ENCODE data around the gene MRPL2. TPM values are rescaled to one million over a fixed set of nuclear protein-coding genes. Genes with fewer than 3 reads are reported as not detected.
"Not testable (repeated sequence)": the region's sequence is repeated elsewhere in the genome, so short reads cannot be mapped to it uniquely, and the experiment has no call there.

MRPL2 gene
- total RNA-seq, 1 experiment from 2014 or later = 110 TPM

- CTCF ChIA-PET = interaction anchor here (0.6 kb wide), 1 partner anchor 10 kb away, joined by 3 read pairs; the partner anchor contains the start of gene PTK7
- Histone ChIP-seq H4K20me1 (ENCODE audit: insufficient read depth) (no peaks in the 10 kb centered on the region), H3K4me3 (no peak overlapping the region), H3K4me2 (no peak overlapping the region), H3K9me2 (ENCODE audit: insufficient read depth) (no peaks in the 10 kb centered on the region), H2AFZ (no peak overlapping the region), H3K27me3 (ENCODE audit: insufficient read depth, low read depth) (no peaks in the 10 kb centered on the region), H3F3A (ENCODE audit: insufficient read depth, low read depth) (peaks cover 19% of the 10 kb centered on the region; the same call in 1 of the 2 replicates), H3K27ac (no peak overlapping the region), H3K79me2 (ENCODE audit: low read depth) (peaks cover 92% of the 10 kb centered on the region), H3K9me3 (ENCODE audit: insufficient read depth, low read depth) (no peaks in the 10 kb centered on the region), H3K4me1 (replicated peaks; ENCODE audit: insufficient read depth) (peaks cover 21% of the 10 kb centered on the region), H3K36me3 (ENCODE audit: low read depth) (no peaks in the 10 kb centered on the region)
- no peak for DNase-seq
- intact Hi-C loops (cut with micrococcal nuclease; ENCODE audit: unreplicated experiment) = no loop called here
- no TSS peak for BruUV-seq (replicated peaks)
- POLR2A ChIA-PET (ENCODE audit: unreplicated experiment) = interaction anchor here (0.6 kb wide), 1 partner anchor 10 kb away, joined by 4 read pairs; no protein-coding TSS in a partner anchor
- TF ChIP-seq CTCF (conservative IDR thresholded peaks at IDR 0.05) = no peak
- TF ChIP-seq EZH2 (IDR thresholded peaks at IDR 0.05; ENCODE audit: low read depth) = no peak
These were observed 26.9 kb upstream of the MRPL2 start for GRCh38 chr6:43086022-43086658.

DNA sequence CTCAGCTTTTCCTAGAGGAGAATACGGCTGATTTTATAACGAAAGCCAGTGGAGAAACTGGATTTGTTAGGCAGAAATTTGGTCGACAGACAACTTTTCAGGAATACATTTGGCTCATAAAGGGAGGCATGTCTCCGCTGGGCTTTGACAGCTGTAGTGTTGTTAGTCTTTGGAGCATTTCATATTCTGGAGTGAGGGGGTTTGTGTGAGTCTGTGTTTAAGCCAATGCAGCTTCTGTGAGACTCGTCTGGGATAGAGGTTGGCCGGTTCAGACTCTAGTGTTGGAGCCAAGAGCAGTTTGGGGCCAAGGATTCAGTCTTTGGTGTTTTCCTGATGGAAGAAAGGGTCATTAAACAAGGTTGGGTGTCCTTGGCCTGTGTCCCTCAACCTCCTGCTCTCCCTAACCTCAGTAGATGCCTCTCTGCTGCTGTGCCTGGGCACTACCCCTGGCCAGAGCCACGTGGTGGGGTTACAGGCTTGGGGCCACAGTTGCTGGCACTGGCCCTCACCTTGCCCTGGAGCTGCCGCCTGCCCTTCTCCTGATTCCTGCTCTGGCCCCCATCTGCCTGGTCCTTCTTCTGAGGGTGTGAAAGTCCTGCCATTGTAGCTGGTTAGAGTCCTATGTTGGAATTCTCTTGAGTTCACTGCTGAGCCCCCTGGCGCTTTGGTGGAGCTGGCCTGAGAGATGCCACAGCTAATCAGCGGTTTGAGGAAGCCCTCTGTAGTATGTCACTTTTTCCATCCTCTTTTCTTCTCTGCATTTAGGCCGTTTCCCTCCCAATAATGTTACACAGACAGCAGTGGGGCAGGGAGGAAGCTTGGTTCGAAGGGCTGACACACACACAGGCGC, 23.8 kb upstream of the MRPL2 start:
- DNase-seq = no peak
- Histone ChIP-seq H3K4me1 (replicated peaks; ENCODE audit: insufficient read depth) (peaks cover 1% of the 10 kb centered on the region), H3K36me3 (ENCODE audit: low read depth) (no peaks in the 10 kb centered on the region), H3K79me2 (ENCODE audit: low read depth) (peaks cover 93% of the 10 kb centered on the region), H3K9me2 (ENCODE audit: insufficient read depth) (no peaks in the 10 kb centered on the region), H3K27me3 (ENCODE audit: insufficient read depth, low read depth) (no peaks in the 10 kb centered on the region), H3K9me3 (ENCODE audit: insufficient read depth, low read depth) (no peaks in the 10 kb centered on the region), H3K4me3 (no peak overlapping the region), H2AFZ (no peak overlapping the region), H3K27ac (no peak overlapping the region), H3F3A (ENCODE audit: insufficient read depth, low read depth) (no peaks in the 10 kb centered on the region; the same call in 1 of the 2 replicates), H3K4me2 (no peak overlapping the region), H4K20me1 (ENCODE audit: insufficient read depth) (no peaks in the 10 kb centered on the region; the same call in 1 of the 2 replicates)
- intact Hi-C loops (cut with micrococcal nuclease; ENCODE audit: unreplicated experiment) = no loop called here
- POLR2A ChIA-PET (ENCODE audit: unreplicated experiment) = no interaction called here
- TF ChIP-seq CTCF (conservative IDR thresholded peaks at IDR 0.05) (no peak), EZH2 (IDR thresholded peaks at IDR 0.05; ENCODE audit: low read depth) (no peak)
- CTCF ChIA-PET = no interaction called here
- BruUV-seq (replicated peaks) = no TSS peak

- H3K27me3 ChIP-seq (ENCODE audit: insufficient read depth, low read depth); H3K4me3 ChIP-seq; CTCF ChIA-PET; H3K9me3 ChIP-seq (ENCODE audit: insufficient read depth, low read depth); H2AFZ ChIP-seq; BruUV-seq (replicated peaks); H3K4me1 ChIP-seq (replicated peaks; ENCODE audit: insufficient read depth); H3K36me3 ChIP-seq (ENCODE audit: low read depth); POLR2A ChIA-PET (ENCODE audit: unreplicated experiment); intact Hi-C loops (cut with micrococcal nuclease; ENCODE audit: unreplicated experiment); H3K27ac ChIP-seq; H3K4me2 ChIP-seq; DNase-seq; H4K20me1 ChIP-seq (ENCODE audit: insufficient read depth); H3K9me2 ChIP-seq (ENCODE audit: insufficient read depth); H3F3A ChIP-seq (ENCODE audit: insufficient read depth, low read depth): not testable (repeated sequence)
- peaks cover 93% of the 10 kb centered on the region for H3K79me2 ChIP-seq (ENCODE audit: low read depth)
These were observed 22.7 kb upstream of the MRPL2 start for GRCh38 chr6:43081922-43082321.

Data from PC-9 (cell line).